ENCODE measurements around the gene HIRA. TPM values are rescaled to one million over a fixed set of nuclear protein-coding genes. Genes with fewer than 3 reads are reported as not detected.
A peak's percentile ranks its signal among the peaks of the same experiment; 100 is the strongest.
"Not testable (repeated sequence)": the region's sequence is repeated elsewhere in the genome, so short reads cannot be mapped to it uniquely, and the experiment has no call there.

Gene HIRA
- total RNA-seq, 2 donors from 2014 or later, result 30.7 to 36.6 TPM

DNA sequence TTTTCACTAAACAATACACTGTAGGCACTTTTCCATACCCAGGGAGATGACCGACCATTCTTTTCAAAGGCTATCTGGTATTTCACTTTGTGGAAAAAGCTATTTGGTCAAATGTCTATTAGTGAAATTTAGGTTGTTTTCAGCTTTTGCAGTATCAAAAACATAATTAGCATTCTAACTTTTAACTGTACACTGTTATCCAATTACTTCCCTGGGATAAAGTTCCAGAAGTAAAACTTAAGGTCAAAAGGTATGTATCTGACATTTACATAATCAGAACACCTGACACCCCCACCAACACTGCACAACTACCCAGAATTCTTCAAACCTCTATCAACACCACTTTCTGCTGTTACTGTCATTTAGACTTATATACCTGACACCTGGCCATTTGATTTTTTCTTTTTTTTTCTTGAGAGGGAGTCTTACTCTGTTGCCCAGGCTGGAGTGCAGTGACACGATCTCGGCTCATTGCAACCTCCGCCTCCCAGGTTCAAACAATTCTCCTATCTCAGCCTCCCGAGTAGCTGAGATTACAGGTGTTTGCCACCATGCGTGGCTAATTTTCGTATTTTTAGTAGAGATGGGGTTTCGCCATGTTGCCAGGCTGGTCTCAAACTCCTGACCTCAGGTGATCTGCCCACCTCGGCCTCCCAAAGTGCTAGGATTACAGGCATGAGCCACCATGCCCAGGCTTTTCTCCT is 13.9 kb upstream of the HIRA start:
- DNase-seq; H3K27me3 Mint-ChIP-seq (ENCODE audit: low read depth); ATAC-seq (replicated peaks in 1 of 2); H3K9me3 Mint-ChIP-seq; H3K36me3 Mint-ChIP-seq (ENCODE audit: insufficient read depth in 2 of 2): not testable (repeated sequence)
- Mint-ChIP-seq H3K4me1 (ENCODE audit: low read depth) (peaks cover 55% of the 10 kb centered on the region), H3K4me3 (peak overlapping the region in 1 of 2 donors; percentile 9), H3K27ac (peak overlapping the region; percentile 91)

DNA sequence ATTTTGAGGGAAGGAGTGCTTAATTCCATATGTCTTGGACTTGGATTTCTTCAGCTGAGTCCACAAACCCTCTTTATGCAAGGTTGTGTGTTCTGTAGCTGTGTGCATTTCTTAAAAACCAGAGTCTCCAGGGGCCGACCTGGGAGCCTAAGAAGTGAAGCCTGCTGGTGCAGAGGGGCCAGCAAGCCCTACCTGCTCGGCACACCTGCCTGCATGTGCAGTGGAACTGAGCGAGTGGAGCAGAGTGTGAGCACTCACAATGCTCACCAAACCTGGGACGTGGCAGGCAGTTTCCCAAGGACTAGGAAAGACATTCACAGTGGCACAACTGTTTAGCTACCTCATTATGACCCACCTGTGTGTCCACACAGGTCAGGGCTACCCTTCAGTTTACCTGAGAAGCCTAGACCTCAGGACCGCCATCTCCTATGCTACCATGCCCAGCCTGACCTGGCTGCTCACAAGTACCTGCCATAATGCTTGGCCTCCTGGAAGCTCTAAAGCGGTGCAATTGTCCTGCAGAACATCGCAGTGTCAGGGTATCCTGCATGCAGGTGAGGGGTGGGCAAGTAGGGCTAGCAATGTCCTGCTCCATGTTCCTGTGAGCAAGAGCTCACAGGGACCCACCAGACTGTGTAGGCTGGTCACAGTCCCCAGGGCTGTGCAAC is 12.1 kb upstream of the HIRA start:
- ATAC-seq (replicated peaks in 1 of 2) (no peak), DNase-seq (no peak)
- Mint-ChIP-seq H3K36me3 (ENCODE audit: insufficient read depth in 2 of 2) (peaks cover 6 to 7% of the 10 kb centered on the region in 2 donors), H3K27ac (no peak overlapping the region), H3K4me1 (ENCODE audit: low read depth) (peaks cover 45% of the 10 kb centered on the region), H3K4me3 (no peak overlapping the region), H3K9me3 (no peaks in the 10 kb centered on the region), H3K27me3 (ENCODE audit: low read depth) (no peaks in the 10 kb centered on the region)

DNA sequence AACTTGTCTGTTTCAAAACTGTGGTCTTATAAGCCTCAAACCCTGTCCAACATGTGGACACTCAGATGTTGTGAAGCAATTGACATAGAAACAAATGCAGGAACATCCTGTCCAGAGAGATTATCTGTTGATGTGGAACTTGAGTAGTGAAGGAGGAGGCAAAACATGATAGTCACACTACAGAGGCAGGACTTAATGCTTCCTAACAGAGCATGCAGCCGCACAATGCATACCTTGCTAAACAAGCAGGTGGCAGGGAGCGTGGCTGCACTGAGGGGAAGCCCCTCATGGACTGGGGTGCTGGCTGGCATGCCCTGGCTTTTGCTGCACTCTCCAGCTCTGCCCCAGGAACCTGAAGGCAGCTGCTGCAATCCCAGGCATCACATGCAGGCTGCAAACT is 10.6 kb upstream of the HIRA start:
- Mint-ChIP-seq H3K27me3 (ENCODE audit: low read depth) (no peaks in the 10 kb centered on the region), H3K9me3 (no peaks in the 10 kb centered on the region), H3K4me1 (ENCODE audit: low read depth) (peaks cover 36% of the 10 kb centered on the region), H3K27ac (peak overlapping the region; percentile 82), H3K36me3 (ENCODE audit: insufficient read depth in 2 of 2) (peaks cover 4 to 7% of the 10 kb centered on the region in 2 donors), H3K4me3 (no peak overlapping the region)
- no peak for DNase-seq
- no peak for ATAC-seq (replicated peaks in 1 of 2)

DNA sequence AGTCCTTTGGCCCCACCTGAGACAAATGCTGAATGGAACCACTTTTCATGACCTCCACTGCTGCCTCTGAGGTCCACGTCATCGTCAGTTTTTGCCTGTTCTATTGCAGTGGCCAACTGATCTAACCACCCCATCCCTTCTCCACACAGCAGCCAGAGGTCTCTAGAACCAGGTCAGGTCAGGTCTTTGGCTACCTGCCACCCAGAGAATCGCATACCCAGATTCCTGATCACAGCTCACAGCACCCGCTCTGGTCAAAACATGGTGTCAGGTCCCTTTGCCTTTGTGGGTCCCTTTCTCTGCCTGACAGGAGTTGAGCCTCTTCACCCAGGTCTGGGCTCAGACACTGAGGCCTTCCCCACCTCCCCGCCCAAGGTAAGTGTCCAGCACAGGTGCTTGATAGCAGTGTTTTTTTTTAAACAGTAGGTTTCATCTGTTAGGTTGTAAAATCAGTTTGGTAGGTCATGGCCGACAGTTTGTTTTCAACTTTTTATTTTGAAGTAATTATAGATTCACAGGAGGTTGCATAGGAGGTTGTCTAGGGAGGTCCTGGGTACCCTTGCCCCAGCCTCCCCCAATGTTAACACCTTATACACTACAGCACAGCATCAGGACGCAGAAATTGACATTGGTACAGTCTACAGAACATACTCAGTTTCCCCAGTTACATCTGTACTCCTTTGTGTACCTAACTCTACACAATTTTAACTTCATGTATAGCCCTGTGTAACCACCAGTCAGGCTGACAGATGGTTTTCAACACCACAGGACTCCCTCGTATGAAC is 9.1 kb upstream of the HIRA start:
- Mint-ChIP-seq H3K4me3 (no peak overlapping the region), H3K36me3 (ENCODE audit: insufficient read depth in 2 of 2) (peaks cover 1 to 5% of the 10 kb centered on the region in 2 donors)

DNA sequence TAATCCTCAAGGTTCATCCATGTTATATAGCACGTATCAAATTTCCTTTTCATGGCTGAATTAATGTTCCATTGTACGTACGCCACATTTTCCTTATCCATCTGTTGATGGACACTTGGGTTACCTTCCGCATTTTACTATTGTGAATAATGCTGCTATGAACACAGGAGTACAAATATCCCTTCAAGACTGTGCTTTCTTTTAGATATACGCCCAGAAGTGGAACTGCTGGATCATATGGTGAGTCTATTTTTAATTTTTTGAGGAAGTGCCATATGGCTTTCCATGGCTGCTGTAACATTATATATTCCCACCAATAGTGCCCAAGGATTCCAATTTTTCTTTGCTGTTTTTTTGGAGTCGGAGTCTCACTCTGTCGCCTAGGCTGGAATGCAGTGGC is 6.8 kb upstream of the HIRA start:
- Mint-ChIP-seq H3K4me1 (ENCODE audit: low read depth) (peaks cover 22% of the 10 kb centered on the region), H3K36me3 (ENCODE audit: insufficient read depth in 2 of 2) (peaks cover 1 to 7% of the 10 kb centered on the region in 2 donors), H3K9me3 (no peaks in the 10 kb centered on the region), H3K27me3 (ENCODE audit: low read depth) (no peaks in the 10 kb centered on the region), H3K4me3 (no peak overlapping the region), H3K27ac (peak overlapping the region; percentile 4)
- ATAC-seq (replicated peaks in 1 of 2), result no peak
- DNase-seq, result no peak

More for the DNA sequence above, 9.1 kb upstream of the HIRA start:
- ATAC-seq (replicated peaks in 1 of 2) (no peak), DNase-seq (no peak)
- Mint-ChIP-seq H3K4me1 (ENCODE audit: low read depth) (peaks cover 24% of the 10 kb centered on the region), H3K27me3 (ENCODE audit: low read depth) (no peaks in the 10 kb centered on the region), H3K27ac (peak overlapping the region; percentile 40), H3K9me3 (no peaks in the 10 kb centered on the region)

DNA sequence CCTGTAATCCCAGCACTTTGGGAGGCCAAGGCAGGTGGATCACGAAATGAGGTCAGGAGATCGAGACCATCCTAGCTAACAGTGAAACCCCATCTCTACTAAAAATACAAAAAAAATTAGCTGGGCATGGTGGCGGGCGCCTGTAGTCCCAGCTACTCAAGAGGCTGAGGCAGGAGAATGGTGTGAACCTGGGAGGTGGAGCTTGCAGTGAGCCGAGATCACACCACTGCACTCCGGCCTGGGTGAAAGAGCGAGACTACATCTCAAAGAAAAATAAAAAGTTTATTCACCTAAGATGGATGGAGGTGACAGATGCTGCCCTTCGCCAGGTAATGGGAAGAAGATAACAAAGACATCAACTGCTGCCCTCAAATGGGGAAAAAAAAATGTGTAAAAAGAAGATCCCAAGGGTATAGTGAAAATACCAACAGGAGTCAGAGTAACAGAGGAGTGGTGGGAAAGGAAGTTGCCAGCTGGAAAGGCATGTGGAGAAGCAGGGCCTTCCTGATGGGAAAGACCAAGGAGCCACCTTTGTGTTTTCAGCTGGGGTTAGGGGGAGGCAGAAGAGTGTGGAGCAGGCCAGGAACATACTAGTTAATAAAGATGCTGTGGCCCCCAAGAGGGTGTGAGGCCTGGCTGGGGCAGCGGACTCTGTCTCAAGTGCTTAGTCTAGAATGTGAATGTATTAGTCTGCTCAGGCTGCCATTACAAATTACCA is 5.1 kb upstream of the HIRA start:
- not testable (repeated sequence) for H3K36me3 Mint-ChIP-seq (ENCODE audit: insufficient read depth in 2 of 2); ATAC-seq (replicated peaks in 1 of 2); H3K9me3 Mint-ChIP-seq; H3K4me3 Mint-ChIP-seq; H3K27me3 Mint-ChIP-seq (ENCODE audit: low read depth); DNase-seq
- Mint-ChIP-seq H3K27ac (peak overlapping the region; percentile 55), H3K4me1 (ENCODE audit: low read depth) (peaks cover 25% of the 10 kb centered on the region)

DNA sequence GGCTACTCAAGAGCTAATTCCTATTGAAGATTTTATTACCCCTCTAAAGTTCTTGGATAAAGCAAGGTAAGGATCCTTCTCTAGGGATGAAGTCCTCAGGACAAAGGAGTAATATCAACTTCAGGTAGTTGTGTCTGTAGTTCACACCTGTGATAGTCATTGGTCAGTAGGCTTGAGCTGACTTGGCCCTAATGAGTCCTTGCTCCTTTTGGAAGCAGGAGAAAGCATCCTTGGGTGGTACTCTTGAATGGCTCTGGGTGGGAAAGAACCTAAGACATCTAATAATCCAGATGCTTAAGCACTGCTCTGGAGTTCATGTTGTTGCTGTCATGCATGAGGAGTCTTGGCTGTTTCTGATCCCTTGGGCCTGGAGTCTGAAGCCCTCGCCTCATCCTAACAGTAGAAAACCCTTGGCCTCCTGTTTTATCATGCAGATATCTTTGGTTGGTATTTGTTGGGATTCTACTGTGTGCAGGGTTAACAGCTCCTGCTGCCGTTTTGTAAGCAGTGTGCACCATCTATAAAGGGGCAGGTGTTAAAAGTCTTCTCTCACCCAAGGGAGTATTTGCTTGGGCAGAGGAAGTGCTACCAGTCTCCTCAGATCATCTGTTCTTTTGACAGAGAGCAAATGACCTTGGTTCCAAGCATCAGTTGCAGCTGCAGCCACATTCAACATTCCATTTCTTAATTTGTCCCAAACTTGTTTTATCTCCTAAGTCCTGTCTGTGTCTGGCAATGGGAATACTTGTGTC is 3.5 kb upstream of the HIRA start:
- peak overlapping the region in 1 of 2 donors; percentile 91 for H3K4me3 Mint-ChIP-seq
- H3K36me3 Mint-ChIP-seq (ENCODE audit: insufficient read depth in 2 of 2), result peaks cover 3 to 5% of the 10 kb centered on the region in 2 donors
- H3K9me3 Mint-ChIP-seq, result no peaks in the 10 kb centered on the region
- H3K4me1 Mint-ChIP-seq (ENCODE audit: low read depth), result peaks cover 33% of the 10 kb centered on the region
- no peaks in the 10 kb centered on the region for H3K27me3 Mint-ChIP-seq (ENCODE audit: low read depth)
- no peak for DNase-seq
- peak overlapping the region; percentile 85 for H3K27ac Mint-ChIP-seq
- no peak for ATAC-seq (replicated peaks in 1 of 2)

DNA sequence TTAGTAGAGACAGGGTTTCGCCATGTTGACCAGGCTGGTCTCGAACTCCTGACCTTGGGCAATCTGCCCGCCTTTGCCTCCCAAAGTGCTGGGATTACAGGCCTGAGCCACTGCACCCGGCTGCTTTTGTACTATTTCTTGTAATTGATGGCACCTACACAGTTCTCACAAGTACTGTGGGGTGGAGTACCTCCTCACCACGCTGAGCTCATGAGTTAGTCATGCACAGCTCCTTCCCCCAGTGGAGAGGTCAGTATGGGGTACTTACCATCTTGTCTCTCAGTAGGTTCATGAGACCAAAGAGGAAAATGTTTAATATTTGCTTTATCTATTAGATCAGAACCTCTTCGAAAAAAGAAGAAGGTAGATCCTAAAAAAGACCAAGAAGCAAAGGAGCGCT is 2.9 kb upstream of the HIRA start:
- Mint-ChIP-seq H3K4me1 (ENCODE audit: low read depth) (peaks cover 39% of the 10 kb centered on the region), H3K4me3 (peak overlapping the region; percentile 91 to 93)
- no peak for ATAC-seq (replicated peaks in 1 of 2)

DNA sequence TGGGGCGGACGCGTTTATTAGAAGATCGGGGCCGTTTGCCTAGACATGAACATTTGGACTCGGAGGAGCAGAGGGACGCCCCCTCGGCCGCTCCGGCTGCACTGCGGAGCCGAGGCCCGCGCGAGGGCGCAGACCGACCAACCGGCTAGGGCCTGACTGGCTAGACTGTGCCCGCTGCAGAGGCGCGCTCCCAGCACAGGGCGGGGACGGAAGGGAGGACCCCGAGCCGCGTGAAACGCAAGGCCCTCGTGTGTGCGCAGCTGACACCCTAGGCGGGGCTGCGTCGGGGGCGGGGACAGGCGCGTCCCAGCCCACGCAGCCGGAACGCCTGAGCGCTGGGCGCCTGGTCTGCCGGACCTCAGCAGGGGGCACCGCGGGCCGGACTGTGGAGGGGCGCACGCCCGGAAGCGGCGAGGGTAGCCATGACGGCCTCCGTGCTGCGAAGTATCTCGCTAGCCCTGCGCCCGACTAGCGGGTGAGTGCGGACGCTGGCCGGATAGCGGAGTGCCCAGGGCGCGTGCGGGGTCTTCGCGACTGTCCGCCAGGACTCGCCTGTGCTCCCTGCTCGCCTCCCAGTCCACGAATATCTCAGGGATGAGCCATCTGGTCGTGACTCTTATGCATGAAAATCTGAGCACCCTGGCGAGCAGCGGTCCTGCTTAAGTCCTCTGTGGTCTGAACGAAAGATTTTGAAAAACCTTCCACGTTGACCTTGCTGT is 759 bp upstream of the HIRA start, which contains the start of gene MRPL40:
Gene MRPL40, plus strand, starts transcription at position 413 of the 719 bp plus-strand sequence. Its CDS starts 10 bp downstream, at position 423.
- Mint-ChIP-seq H3K27ac (peak within 1 kb of the TSS; percentile 96), H3K4me3 (peak within 1 kb of the TSS; percentile 91 to 93), H3K4me1 (ENCODE audit: low read depth) (peaks cover 56% of the 10 kb centered on the region), H3K27me3 (ENCODE audit: low read depth) (no peaks in the 10 kb centered on the region), H3K9me3 (no peaks in the 10 kb centered on the region), H3K36me3 (ENCODE audit: insufficient read depth in 2 of 2) (peaks cover 2 to 7% of the 10 kb centered on the region in 2 donors)
- DNase-seq, result peak; percentile 94 to 95
- ATAC-seq (replicated peaks in 1 of 2), result peak; percentile 89 to 92

More for the DNA sequence above, 2.9 kb upstream of the HIRA start:
- Mint-ChIP-seq H3K9me3 (no peaks in the 10 kb centered on the region), H3K36me3 (ENCODE audit: insufficient read depth in 2 of 2) (peaks cover 3 to 7% of the 10 kb centered on the region in 2 donors), H3K27me3 (ENCODE audit: low read depth) (no peaks in the 10 kb centered on the region), H3K27ac (peak overlapping the region; percentile 85)
- peak in 1 of 2 donors; percentile 21 for DNase-seq

DNA sequence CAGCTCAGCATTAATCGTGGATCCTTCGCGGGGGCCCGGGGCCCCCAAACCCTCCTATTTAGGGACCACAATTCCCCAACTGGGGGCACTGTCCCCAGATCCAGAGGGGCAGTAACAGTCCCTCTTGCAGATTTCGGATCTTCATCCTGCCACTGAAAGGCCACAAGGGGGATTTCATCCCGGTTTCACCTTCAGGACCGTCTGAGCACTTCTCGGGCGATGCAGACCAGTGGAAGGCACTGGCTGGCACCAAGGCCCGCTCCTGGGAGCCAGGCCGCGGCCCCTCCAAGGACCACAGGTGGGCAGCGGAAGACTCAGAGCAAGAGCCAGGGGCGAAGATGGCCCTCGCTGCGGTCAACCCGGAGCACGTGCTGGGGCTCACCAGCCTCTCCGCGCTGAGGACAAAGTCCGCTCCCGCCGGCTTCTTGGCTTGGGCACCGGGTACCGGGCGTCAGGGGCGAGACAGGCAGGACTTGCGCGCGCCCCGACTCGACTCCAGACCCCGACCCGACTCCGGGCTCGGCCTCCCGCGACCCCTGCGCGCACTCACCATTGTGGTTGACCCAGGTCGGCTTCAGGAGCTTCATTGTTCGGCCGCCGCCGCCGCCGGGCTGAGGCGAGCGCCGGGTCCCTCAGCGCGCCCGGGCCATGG is 517 bp downstream of the HIRA start:
- H3K4me3 Mint-ChIP-seq, result peak overlapping the region; percentile 91 to 93
- H3K27me3 Mint-ChIP-seq (ENCODE audit: low read depth), result no peaks in the 10 kb centered on the region
- peak overlapping the region; percentile 74 for H3K27ac Mint-ChIP-seq
- H3K4me1 Mint-ChIP-seq (ENCODE audit: low read depth), result peaks cover 69% of the 10 kb centered on the region
- DNase-seq (peak; percentile 39 to 50), ATAC-seq (replicated peaks in 1 of 2) (no peak)
- no peaks in the 10 kb centered on the region for H3K9me3 Mint-ChIP-seq
- H3K36me3 Mint-ChIP-seq (ENCODE audit: insufficient read depth in 2 of 2), result peaks cover 5 to 14% of the 10 kb centered on the region in 2 donors

All from activated T-cell treated with anti-CD3 and anti-CD28 coated beads, Interleukin-2, amount 50 U/mL, for 72 hours (primary cell).